GM19043 (cell line): Measurements from ENCODE around the gene SLC2A13.
"Not testable (repeated sequence)": the region's sequence is repeated elsewhere in the genome, so short reads cannot be mapped to it uniquely, and the experiment has no call there.

Experiments
- ATAC-seq: cut with Tn5 transposase; IDR thresholded peaks from one replicate; pipeline ENCODE4 v1.9.1; 2021; ENCODE audit warnings: low read depth; ENCODE audit not compliant: unreplicated experiment

The SLC2A13 gene

GRCh38 chr12:39883411-39883810 lies 222.5 kb downstream of the SLC2A13 start:
- ATAC-seq, result no peak

DNA sequence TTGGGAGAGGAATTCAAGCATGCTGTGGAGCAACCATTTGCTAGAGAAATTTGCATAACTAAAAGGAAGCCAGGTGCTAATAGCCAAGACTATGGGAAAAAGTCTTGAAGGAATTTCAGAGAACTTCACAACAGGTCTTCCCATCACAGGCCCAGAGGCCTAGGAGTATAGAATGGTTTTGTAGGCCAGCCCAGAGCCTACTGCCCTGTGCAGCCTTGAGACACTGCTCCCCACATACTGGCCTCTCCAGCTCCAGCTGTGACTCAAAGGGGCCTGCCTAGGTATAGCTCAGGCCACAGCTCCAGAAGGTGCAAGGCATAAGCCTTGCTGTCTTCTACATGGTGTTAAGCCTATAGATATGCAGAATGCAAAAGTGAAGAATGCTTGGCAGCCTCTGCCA lies 227.1 kb downstream of the SLC2A13 start:
- ATAC-seq, result no peak

DNA sequence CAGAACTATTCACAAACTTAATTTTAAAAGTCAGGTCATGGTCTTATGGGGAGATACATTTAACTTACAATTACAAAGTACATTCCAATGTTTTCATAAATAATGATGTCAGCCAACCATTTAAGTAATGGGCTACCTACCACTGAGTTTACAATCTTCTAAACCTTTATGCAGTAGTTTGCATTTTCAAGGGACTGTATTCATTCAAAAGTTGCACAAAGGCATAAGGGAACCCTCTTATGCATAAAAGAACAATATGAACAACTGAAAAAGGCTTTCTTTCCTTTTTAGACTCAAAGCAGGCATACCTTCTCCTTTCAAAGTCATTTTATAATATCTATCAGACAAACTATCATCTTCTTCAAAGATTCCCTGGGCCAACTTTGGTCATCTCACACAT lies 230.2 kb downstream of the SLC2A13 start:
- ATAC-seq, result no peak

GRCh38 chr12:39874785-39875184 lies 231.1 kb downstream of the SLC2A13 start:
- ATAC-seq, result no peak

DNA sequence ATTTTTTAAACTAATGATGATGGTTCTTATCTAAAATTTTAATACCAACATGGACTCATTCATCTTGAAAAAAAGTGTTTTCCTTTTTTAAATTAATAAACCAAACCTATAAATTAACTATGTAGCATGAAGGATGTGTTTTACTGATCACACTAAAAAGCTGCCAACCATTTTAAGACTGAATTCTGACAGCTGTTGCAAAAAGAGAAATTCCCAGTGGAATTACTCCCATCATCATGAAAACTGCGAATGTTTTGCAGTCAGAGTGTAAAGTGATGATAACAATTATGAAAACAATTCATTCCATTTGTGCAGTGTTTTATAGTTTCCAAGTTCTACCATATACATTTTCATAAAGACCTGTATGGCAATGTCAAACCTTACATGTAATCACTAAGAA lies 232.8 kb downstream of the SLC2A13 start:
- ATAC-seq, result no peak

- ATAC-seq, result no peak
Measured at GRCh38 chr12:39872425-39872824, 233.5 kb downstream of the SLC2A13 start.

GRCh38 chr12:39868328-39868725 lies 237.6 kb downstream of the SLC2A13 start:
- ATAC-seq, result no peak

- no peak for ATAC-seq
Measured at GRCh38 chr12:39867631-39868327, 238.1 kb downstream of the SLC2A13 start.

DNA sequence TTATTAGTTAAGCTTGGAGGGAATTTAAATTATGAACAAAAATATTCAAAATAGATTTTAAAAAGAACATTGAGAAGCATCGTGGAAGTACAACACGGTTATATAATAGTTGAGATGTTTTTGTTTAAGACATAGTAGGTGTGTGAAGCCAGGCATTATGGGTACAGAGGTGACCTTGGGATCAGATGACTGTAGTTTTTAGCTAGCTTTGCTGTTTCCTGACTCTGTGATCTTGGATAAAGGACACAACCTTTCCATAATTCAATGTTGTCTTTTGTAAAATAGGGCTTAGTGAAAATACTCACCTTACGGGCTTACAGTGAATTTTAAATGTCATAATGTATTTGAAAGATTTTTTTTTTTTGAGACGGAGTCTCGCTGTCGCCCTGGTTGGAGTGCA lies 239.7 kb downstream of the SLC2A13 start:
- ATAC-seq, result no peak

DNA sequence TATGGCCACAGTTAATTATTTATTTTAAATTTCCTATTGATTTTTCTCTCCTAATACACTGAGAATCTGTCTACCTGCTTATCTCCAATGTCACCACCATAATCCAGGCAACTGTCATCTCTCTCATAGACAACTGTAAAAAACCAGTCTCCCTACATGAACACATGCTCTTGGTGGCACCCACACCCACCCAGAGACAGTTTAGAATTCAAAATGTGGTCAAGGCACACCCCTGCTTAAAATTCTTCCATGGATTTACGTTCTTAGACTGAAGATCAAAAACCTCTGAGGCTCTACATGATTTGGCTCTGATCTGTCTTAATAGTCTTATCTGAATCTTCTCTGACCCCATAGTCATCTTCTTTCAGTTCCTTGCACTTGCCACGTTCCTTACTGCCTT lies 245.2 kb downstream of the SLC2A13 start:
- ATAC-seq, result no peak

DNA sequence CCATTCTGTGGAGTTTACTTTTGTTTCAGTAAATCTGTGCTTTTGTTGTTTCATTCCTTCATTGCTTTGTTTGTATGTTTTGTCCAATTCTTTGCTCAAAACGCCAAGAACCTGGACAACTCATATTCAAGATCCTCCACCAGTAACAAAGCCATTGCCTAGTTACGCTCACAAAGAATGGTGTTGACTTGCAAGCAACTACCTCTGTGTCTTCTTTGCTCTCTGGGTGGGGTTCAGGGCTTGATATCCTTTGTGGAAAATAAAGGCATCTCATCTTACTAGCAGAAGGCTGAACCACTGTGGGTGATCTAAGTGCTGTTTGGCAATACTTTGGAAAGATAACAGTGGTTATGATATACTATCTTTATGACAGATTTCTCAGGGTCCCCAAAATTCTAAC lies 252.9 kb downstream of the SLC2A13 start:
- no peak for ATAC-seq

- no peak for ATAC-seq
Measured at GRCh38 chr12:39852346-39852745, 253.5 kb downstream of the SLC2A13 start.

GRCh38 chr12:39848218-39848617 lies 257.7 kb downstream of the SLC2A13 start:
- ATAC-seq, result not testable (repeated sequence)

DNA sequence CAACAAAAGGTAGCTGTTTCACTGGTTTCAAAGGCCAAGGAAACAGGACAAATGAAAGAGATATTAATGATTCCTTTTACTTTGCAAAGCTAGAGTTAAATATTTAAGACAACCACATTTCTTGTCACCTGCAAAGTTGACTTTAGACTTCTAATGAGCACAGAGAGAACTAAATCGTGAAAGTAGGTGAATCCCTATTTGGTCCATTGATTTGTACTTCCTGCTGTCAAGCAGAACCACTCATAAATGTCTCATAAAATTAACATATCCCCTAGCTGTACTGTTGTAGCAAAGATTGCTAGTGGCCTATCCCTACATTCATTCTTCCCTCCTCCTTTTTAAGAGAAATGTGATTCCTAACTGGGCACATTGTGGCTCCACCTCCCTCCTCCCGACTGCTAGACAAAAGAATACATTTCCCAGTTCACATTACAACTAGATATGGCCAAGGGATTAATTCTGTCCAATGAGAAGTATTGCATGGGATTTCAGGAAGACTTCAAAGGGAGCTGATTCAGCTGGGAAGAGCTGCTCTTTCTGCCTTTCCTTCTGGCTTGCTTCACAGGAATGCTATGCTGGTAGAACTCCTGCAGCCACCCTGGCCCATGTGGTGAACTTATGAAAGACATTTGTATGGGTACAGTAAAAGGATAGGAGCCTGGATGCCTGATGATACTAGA lies 258.8 kb downstream of the SLC2A13 start:
- peak; percentile 50 for ATAC-seq

- no peak for ATAC-seq
Measured at GRCh38 chr12:39846304-39846703, 259.6 kb downstream of the SLC2A13 start.

DNA sequence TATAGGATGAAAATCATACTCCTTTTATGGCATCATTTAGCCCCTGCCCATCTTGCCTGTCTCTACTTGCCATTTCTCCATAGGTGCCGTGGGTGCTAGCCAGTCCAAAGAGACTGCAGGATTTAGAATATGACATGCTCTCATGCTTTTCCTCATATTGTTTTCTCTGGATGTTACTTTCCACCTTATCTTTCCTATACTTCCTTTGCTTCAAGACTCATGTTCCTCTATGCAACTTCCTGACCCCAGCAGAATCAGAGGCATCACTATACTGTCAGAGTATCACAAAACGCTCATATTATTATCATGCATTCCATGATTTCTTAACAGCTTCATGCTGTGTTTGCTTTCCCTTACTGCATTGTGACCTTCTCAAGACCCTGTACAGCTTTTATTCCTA lies 265.5 kb downstream of the SLC2A13 start:
- no peak for ATAC-seq

GRCh38 chr12:39839072-39839471 lies 266.8 kb downstream of the SLC2A13 start:
- no peak for ATAC-seq

GRCh38 chr12:39835517-39836489 lies 270.1 kb downstream of the SLC2A13 start:
- peak; percentile 59 for ATAC-seq

DNA sequence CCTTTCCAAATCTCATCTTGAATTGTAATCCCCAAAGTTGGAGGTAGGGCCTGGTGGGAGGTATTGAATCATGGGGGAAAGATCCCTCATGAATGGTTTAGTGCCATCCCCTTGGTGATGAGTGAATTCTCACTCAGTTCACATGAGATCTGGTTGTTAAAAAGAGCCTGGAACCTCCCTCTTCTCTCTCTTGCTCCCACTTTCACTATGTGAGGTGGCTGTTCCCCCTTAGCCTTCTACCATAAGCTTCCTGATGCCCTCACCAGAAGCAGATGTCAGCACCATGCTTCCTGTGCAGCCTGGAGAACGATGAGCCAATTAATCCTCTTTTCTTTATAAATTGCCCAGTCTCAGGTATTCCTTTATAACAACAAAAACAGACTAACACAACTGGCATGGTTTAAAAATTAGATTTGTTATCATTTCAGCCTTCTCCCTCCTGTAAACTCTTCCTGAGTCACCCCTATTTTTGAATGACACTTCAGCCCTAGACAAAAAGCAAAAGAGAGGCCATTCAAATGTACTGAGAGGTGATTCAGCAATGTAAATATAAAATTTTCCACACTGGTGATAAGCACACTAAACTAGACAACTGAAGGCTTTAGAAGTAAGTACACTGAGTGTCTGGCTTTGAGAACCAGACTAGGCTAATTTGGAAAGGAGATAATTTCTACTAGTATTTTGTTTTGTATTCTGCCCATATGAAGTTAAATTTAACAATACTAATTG lies 274.1 kb downstream of the SLC2A13 start:
- no peak for ATAC-seq

GRCh38 chr12:39830852-39831520 lies 274.9 kb downstream of the SLC2A13 start:
- ATAC-seq, result no peak
